Measurements from ENCODE around the gene ZNF611.
"Not testable (repeated sequence)": the region's sequence is repeated elsewhere in the genome, so short reads cannot be mapped to it uniquely, and the experiment has no call there.

ZNF611 gene

GRCh38 chr19:52734893-52735661 is at the start of gene ZNF611:
Gene ZNF611 (minus strand): TSS chr19:52735044. CDS start chr19:52715894, 19,150 bp downstream.
- peak; percentile 93 to 96 for DNase-seq

GRCh38 chr19:52782864-52783263 is 48.0 kb upstream of the ZNF611 start:
- DNase-seq, result not testable (repeated sequence)

GRCh38 chr19:52778811-52779210 is 44.0 kb upstream of the ZNF611 start:
- DNase-seq, result no peak

GRCh38 chr19:52756447-52756846 is 21.6 kb upstream of the ZNF611 start:
- not testable (repeated sequence) for DNase-seq

GRCh38 chr19:52749780-52750179 is 14.9 kb upstream of the ZNF611 start:
- no peak for DNase-seq

GRCh38 chr19:52748336-52748950 is 13.6 kb upstream of the ZNF611 start:
- no peak for DNase-seq

GRCh38 chr19:52745919-52746318 is 11.1 kb upstream of the ZNF611 start:
- not testable (repeated sequence) for DNase-seq

GRCh38 chr19:52743091-52743490 is 8.2 kb upstream of the ZNF611 start:
- DNase-seq, result no peak

- DNase-seq, result no peak
These were observed 7.7 kb upstream of the ZNF611 start for GRCh38 chr19:52742516-52742915.

- DNase-seq, result no peak
These were observed 7.2 kb upstream of the ZNF611 start for GRCh38 chr19:52741951-52742485.

- not testable (repeated sequence) for DNase-seq
These were observed 6.5 kb upstream of the ZNF611 start for GRCh38 chr19:52741371-52741770.

GRCh38 chr19:52739576-52739975 is 4.7 kb upstream of the ZNF611 start:
- no peak for DNase-seq

GRCh38 chr19:52735734-52736133 is 890 bp upstream of the ZNF611 start:
- DNase-seq, result no peak

- DNase-seq, result peak in 1 of 2 experiments; percentile 69
These were observed 432 bp downstream of the ZNF611 start for GRCh38 chr19:52734331-52734892.

GRCh38 chr19:52726051-52726450 is 8.8 kb downstream of the ZNF611 start:
- DNase-seq, result not testable (repeated sequence)

- no peak for DNase-seq
These were observed 9.3 kb downstream of the ZNF611 start for GRCh38 chr19:52725528-52725961.

GRCh38 chr19:52724701-52725514 is 9.9 kb downstream of the ZNF611 start:
- DNase-seq, result no peak

GRCh38 chr19:52723907-52724598 is 10.8 kb downstream of the ZNF611 start:
- DNase-seq, result not testable (repeated sequence)

- no peak for DNase-seq
These were observed 12.5 kb downstream of the ZNF611 start for GRCh38 chr19:52722062-52723003.

- not testable (repeated sequence) for DNase-seq
These were observed 14.3 kb downstream of the ZNF611 start for GRCh38 chr19:52720541-52720940.

- DNase-seq, result no peak
These were observed 18.3 kb downstream of the ZNF611 start for GRCh38 chr19:52716522-52716921.

Measured in NCI-H187 (cell line).